GM10266 (cell line): Measurements from ENCODE around the gene ADARB1.

Source experiments
- DNase-seq: peaks from one replicate; pipeline ENCODE4 v3.0.0; 2012; ENCODE audit errors: extremely low spot score
- CTCF ChIP-seq: IDR thresholded peaks from 2 replicates; pipeline ENCODE4 v1.5.1; 2012; ENCODE audit warnings: mild to moderate bottlenecking, low read depth; ENCODE audit not compliant: control insufficient read depth, insufficient read depth; ENCODE audit errors: missing control alignments

ADARB1 gene

DNA sequence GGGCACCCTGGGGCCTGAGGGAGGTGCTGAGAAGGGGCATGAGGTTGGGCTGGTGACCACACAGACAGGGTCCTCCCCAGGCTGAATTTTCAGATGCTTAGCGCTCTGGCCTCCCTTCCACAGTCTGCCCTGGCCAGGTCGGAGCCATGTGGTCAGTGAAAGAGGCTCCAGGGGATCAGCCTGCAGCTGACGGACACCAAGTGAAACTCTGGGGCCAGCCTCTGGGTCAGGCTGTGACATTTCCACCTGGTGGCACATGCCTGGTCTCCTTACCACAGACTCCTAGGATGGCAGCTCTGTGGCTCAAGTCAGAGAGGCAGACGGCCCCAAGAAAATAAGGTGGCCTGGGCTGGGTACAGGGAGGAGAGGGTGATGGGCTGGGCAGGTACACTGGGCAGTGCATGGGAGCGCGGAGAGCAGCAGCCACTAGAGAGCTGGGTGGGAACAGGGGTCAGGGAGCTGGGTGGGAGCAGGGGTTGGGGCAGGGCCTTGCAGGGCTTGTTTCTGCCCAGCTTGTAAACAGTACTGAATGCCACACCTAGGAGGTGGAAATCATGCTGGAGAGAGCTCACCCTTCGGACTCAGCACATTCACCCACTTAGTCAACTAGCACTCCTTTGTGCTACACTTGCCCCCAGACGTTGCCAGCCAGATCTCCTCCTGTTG, 20.7 kb upstream of the ADARB1 start:
- no peak for TF ChIP-seq CTCF
- no peak for DNase-seq

GRCh38 chr21:45054227-45054926, 20.0 kb upstream of the ADARB1 start:
- TF ChIP-seq CTCF = no peak
- DNase-seq = no peak

DNA sequence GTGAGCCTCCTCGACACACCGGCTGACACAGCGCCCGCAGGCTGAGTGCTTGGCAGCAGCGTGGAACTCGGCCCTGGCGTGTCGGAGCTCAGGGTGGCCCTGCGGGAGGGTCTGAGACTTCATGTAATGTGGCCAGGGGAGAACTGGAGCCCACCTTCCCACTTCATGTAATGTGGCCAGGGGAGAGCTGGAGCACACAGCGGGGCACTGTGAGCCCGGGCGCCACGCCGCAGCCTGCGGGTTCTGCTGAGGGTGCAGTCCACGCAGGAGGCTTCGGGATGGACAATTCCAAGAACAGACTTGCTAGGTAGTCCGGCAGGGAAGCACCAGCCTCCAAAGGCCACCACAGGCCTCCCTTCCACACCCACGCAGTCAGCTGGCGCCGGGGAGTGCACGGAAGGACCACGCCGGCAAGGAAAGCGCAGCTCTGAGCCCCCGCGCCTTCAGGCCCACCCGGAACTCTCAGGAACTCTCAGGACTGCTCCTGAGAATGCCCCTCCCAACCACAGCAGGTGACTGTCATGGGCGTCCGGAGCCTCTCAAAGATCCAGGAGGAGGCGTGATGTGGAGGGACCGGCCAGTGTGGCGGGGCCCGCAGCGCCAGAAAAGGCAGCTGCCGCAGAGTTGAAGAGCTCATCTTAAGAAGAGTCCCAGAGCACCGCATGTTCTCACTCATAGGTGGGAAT, 19.3 kb upstream of the ADARB1 start:
- TF ChIP-seq CTCF = no peak
- DNase-seq = no peak

- TF ChIP-seq CTCF = no peak
- DNase-seq = no peak
Measured at GRCh38 chr21:45055861-45056260, 18.5 kb upstream of the ADARB1 start.

DNA sequence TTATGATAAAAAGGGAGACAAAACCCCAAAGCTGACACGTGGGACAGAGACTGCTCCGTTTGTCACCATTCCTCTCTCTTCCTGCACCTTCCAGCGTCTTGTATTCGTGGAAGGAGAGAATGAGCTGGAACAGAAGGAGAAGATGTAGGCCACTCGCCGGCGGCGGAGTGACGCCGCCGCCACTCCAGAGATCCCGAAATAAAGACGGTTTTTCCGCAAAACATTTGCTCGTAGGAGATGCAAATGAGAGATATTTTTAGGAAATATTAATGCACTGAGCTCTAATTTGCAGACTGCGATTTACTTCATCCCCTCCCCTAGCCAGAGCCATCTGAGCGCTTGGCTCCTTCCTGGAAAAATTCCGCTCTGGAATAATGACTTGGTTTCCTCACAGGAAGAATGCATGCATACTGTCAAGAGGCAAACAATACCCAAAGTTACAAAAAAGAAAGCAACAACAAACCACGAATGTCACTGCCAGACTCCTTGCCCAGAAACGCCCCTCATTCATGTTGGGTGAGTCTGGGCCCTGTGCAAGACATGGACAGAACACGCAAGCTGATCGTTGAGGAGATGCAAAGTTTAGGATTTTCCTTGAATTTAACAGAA, 18.0 kb upstream of the ADARB1 start:
- no peak for DNase-seq
- TF ChIP-seq CTCF = no peak

GRCh38 chr21:45056917-45057560, 17.3 kb upstream of the ADARB1 start:
- no peak for DNase-seq
- no peak for TF ChIP-seq CTCF
